SK-N-SH treated with all-trans-retinoic acid at 6 μM for 48 hours (cell line): ENCODE data around the gene DDX60.

Experiments
- ATAC-seq: fragments of 200-7000 bp; cut with Tn5 transposase; 3 replicates; pipeline ENCODE4 v1.9.1; 2020; ENCODE audit warnings: mild to moderate bottlenecking, moderate library complexity
- ARNTL ChIP-seq: fragments of 450-650 bp; formaldehyde crosslinking; IDR thresholded peaks from 2 replicates; pipeline ENCODE4 v1.5.0; 2020; ENCODE audit warnings: low read depth, mild to moderate bottlenecking, moderate library complexity, borderline replicate concordance
- BACH2 ChIP-seq: fragments of 250-450 bp; sonication (Bioruptor Pico); IDR thresholded peaks from 2 replicates; pipeline ENCODE4 v1.9.0; 2021; ENCODE audit warnings: mild to moderate bottlenecking, borderline replicate concordance
- CSDC2 ChIP-seq: fragments of 250-450 bp; sonication (Bioruptor Pico); IDR thresholded peaks from 2 replicates; pipeline ENCODE4 v1.5.0; 2020; ENCODE audit warnings: mild to moderate bottlenecking, moderate library complexity
- ESRRG ChIP-seq: fragments of 250-450 bp; sonication (Bioruptor Pico); IDR thresholded peaks from 2 replicates; pipeline ENCODE4 v1.6.1; 2021; ENCODE audit warnings: mild to moderate bottlenecking
- GLIS3 ChIP-seq: fragments of 250-450 bp; sonication (Bioruptor Pico); IDR thresholded peaks from 2 replicates; pipeline ENCODE4 v1.5.0; 2020; ENCODE audit warnings: mild to moderate bottlenecking, moderate library complexity
- ISL1 ChIP-seq: fragments of 250-450 bp; sonication (Bioruptor Pico); IDR thresholded peaks from 2 replicates; pipeline ENCODE4 v2.1.2; 2022; ENCODE audit warnings: mild to moderate bottlenecking, moderate library complexity
- OSR1 ChIP-seq: fragments of 250-450 bp; sonication (Bioruptor Pico); IDR thresholded peaks from 2 replicates; pipeline ENCODE4 v1.8.0; 2022; ENCODE audit warnings: moderate library complexity, mild to moderate bottlenecking, inconsistent platforms
- PPARA ChIP-seq: fragments of 250-450 bp; sonication (Bioruptor Pico); IDR thresholded peaks from 2 replicates; pipeline ENCODE4 v1.5.0; 2020; ENCODE audit warnings: mild to moderate bottlenecking, borderline replicate concordance
- RARB ChIP-seq: fragments of 250-450 bp; sonication (Bioruptor Pico); IDR thresholded peaks from 2 replicates; pipeline ENCODE4 v1.8.0; 2021; ENCODE audit warnings: mild to moderate bottlenecking, moderate library complexity
- SNAI2 ChIP-seq: fragments of 250-450 bp; sonication (Bioruptor Pico); IDR thresholded peaks from 2 replicates; pipeline ENCODE4 v1.5.0; 2020; ENCODE audit warnings: mild to moderate bottlenecking, moderate library complexity
- TCF4 ChIP-seq: fragments of 250-450 bp; sonication (Bioruptor Pico); IDR thresholded peaks from 2 replicates; pipeline ENCODE4 v1.8.0; 2021; ENCODE audit warnings: mild to moderate bottlenecking, moderate library complexity, borderline replicate concordance
- TOX ChIP-seq: fragments of 250-450 bp; sonication (Bioruptor Pico); IDR thresholded peaks from 2 replicates; pipeline ENCODE4 v1.8.0; 2021; ENCODE audit warnings: mild to moderate bottlenecking, moderate library complexity, borderline replicate concordance
- ZC3H10 ChIP-seq: fragments of 250-450 bp; sonication (Bioruptor Pico); IDR thresholded peaks from 2 replicates; pipeline ENCODE4 v1.5.1; 2021; ENCODE audit warnings: mild to moderate bottlenecking, moderate library complexity
- ZFP3 ChIP-seq: fragments of 250-450 bp; sonication (Bioruptor Pico); IDR thresholded peaks from 2 replicates; pipeline ENCODE4 v1.5.0; 2020; ENCODE audit warnings: mild to moderate bottlenecking, moderate library complexity
- ZFP30 ChIP-seq: fragments of 450-650 bp; formaldehyde crosslinking; IDR thresholded peaks from 2 replicates; pipeline ENCODE4 v1.5.0; 2022; ENCODE audit warnings: mild to moderate bottlenecking, moderate library complexity
- ZNF565 ChIP-seq: fragments of 450-650 bp; formaldehyde crosslinking; conservative IDR thresholded peaks from 2 replicates; pipeline ENCODE4 v1.5.0; 2020; ENCODE audit warnings: low read depth, mild to moderate bottlenecking, moderate library complexity
- ZNF70 ChIP-seq: fragments of 450-650 bp; formaldehyde crosslinking; IDR thresholded peaks from 2 replicates; pipeline ENCODE4 v1.5.0; 2020; ENCODE audit warnings: mild to moderate bottlenecking, moderate library complexity
- ZNF8 ChIP-seq: fragments of 450-650 bp; formaldehyde crosslinking; IDR thresholded peaks from 2 replicates; pipeline ENCODE4 v1.5.0; 2020; ENCODE audit warnings: mild to moderate bottlenecking, moderate library complexity
- TF ChIP-seq, protein P1 (sequence below): fragments of 250-450 bp; sonication (Bioruptor Pico); IDR thresholded peaks from 2 replicates; pipeline ENCODE4 v1.5.1; 2021; ENCODE audit warnings: mild to moderate bottlenecking, moderate library complexity
- TF ChIP-seq, protein P2 (sequence below): fragments of 250-450 bp; sonication (Bioruptor Pico); IDR thresholded peaks from 2 replicates; pipeline ENCODE4 v1.5.0; 2020; ENCODE audit warnings: mild to moderate bottlenecking, moderate library complexity
- TF ChIP-seq, protein P3 (sequence below): fragments of 250-450 bp; sonication (Bioruptor Pico); IDR thresholded peaks from 2 replicates; pipeline ENCODE4 v1.8.0; 2020; ENCODE audit warnings: mild to moderate bottlenecking, moderate library complexity, borderline replicate concordance
- TF ChIP-seq, protein P4 (sequence below): fragments of 250-450 bp; sonication (Bioruptor Pico); IDR thresholded peaks from 2 replicates; pipeline ENCODE4 v1.5.1; 2020; ENCODE audit warnings: low read depth, mild to moderate bottlenecking, moderate library complexity
- TF ChIP-seq, protein P5 (sequence below): fragments of 250-450 bp; sonication (Bioruptor Pico); IDR thresholded peaks from 2 replicates; pipeline ENCODE4 v1.8.0; 2021; ENCODE audit warnings: low read depth, mild to moderate bottlenecking, moderate library complexity, borderline replicate concordance

The DDX60 gene

DNA sequence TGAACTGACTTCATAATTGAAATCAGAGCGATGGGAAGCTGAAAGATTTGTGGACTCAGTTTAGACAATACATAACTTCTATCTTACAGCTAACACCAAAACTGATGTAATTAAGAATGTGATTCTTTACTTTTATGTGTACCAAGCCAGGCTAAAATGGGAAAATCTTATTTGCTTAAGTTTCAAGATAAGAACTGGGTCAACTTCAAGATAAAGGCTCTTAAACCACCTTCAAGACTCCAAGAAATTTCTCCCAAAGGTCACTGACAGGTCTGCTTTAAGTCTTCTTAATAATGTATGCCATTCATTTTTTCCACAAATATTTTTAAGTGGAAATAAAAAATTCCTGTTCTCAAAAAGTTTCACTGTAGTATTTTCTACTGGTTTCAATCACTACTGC is 55.5 kb downstream of the DDX60 start:
- TF ChIP-seq RARB (no peak), BACH2 (CRISPR knock-in tag) (no peak), ARNTL (CRISPR knock-in tag) (no peak), SNAI2 (CRISPR knock-in tag) (no peak), ZNF8 (CRISPR knock-in tag) (no peak), ZNF70 (no peak), ZFP30 (no peak), ZC3H10 (CRISPR knock-in tag) (no peak), CSDC2 (CRISPR knock-in tag) (no peak), TCF4 (no peak), TOX (CRISPR knock-in tag) (no peak)
- TF ChIP-seq, protein P1, sequence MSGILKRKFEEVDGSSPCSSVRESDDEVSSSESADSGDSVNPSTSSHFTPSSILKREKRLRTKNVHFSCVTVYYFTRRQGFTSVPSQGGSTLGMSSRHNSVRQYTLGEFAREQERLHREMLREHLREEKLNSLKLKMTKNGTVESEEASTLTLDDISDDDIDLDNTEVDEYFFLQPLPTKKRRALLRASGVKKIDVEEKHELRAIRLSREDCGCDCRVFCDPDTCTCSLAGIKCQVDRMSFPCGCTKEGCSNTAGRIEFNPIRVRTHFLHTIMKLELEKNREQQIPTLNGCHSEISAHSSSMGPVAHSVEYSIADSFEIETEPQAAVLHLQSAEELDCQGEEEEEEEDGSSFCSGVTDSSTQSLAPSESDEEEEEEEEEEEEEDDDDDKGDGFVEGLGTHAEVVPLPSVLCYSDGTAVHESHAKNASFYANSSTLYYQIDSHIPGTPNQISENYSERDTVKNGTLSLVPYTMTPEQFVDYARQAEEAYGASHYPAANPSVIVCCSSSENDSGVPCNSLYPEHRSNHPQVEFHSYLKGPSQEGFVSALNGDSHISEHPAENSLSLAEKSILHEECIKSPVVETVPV: no peak
- no peak for ATAC-seq

DNA sequence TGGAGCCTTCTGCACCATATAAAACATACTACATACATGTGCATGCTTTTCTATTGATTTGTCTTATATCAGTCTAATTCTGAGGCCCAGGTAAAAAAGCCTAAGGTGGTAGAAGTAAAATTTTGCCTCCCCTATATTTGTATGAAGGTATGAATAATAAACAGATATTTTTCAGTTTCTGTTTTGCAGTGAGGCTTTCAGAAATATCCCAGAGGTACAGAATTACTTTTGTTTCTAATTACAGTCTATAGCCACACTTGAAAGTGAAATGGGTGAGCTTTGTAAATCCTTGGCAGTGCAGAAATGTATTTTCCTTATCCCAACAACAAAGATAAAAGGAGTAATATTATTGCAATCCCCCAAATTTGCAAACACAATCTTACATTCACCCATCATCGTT is 59.5 kb downstream of the DDX60 start:
- TF ChIP-seq PPARA (CRISPR knock-in tag): no peak
- TF ChIP-seq ZNF70: no peak
- TF ChIP-seq, protein P2, sequence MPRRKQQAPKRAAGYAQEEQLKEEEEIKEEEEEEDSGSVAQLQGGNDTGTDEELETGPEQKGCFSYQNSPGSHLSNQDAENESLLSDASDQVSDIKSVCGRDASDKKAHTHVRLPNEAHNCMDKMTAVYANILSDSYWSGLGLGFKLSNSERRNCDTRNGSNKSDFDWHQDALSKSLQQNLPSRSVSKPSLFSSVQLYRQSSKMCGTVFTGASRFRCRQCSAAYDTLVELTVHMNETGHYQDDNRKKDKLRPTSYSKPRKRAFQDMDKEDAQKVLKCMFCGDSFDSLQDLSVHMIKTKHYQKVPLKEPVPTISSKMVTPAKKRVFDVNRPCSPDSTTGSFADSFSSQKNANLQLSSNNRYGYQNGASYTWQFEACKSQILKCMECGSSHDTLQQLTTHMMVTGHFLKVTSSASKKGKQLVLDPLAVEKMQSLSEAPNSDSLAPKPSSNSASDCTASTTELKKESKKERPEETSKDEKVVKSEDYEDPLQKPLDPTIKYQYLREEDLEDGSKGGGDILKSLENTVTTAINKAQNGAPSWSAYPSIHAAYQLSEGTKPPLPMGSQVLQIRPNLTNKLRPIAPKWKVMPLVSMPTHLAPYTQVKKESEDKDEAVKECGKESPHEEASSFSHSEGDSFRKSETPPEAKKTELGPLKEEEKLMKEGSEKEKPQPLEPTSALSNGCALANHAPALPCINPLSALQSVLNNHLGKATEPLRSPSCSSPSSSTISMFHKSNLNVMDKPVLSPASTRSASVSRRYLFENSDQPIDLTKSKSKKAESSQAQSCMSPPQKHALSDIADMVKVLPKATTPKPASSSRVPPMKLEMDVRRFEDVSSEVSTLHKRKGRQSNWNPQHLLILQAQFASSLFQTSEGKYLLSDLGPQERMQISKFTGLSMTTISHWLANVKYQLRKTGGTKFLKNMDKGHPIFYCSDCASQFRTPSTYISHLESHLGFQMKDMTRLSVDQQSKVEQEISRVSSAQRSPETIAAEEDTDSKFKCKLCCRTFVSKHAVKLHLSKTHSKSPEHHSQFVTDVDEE (CRISPR knock-in tag): no peak
- no peak for TF ChIP-seq SNAI2 (CRISPR knock-in tag)
- TF ChIP-seq CSDC2 (CRISPR knock-in tag): no peak
- TF ChIP-seq, protein P3, sequence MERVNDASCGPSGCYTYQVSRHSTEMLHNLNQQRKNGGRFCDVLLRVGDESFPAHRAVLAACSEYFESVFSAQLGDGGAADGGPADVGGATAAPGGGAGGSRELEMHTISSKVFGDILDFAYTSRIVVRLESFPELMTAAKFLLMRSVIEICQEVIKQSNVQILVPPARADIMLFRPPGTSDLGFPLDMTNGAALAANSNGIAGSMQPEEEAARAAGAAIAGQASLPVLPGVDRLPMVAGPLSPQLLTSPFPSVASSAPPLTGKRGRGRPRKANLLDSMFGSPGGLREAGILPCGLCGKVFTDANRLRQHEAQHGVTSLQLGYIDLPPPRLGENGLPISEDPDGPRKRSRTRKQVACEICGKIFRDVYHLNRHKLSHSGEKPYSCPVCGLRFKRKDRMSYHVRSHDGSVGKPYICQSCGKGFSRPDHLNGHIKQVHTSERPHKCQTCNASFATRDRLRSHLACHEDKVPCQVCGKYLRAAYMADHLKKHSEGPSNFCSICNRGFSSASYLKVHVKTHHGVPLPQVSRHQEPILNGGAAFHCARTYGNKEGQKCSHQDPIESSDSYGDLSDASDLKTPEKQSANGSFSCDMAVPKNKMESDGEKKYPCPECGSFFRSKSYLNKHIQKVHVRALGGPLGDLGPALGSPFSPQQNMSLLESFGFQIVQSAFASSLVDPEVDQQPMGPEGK (CRISPR knock-in tag): no peak
- no peak for TF ChIP-seq ZNF565
- TF ChIP-seq, protein P1: no peak
- no peak for TF ChIP-seq BACH2 (CRISPR knock-in tag)
- TF ChIP-seq, protein P4, sequence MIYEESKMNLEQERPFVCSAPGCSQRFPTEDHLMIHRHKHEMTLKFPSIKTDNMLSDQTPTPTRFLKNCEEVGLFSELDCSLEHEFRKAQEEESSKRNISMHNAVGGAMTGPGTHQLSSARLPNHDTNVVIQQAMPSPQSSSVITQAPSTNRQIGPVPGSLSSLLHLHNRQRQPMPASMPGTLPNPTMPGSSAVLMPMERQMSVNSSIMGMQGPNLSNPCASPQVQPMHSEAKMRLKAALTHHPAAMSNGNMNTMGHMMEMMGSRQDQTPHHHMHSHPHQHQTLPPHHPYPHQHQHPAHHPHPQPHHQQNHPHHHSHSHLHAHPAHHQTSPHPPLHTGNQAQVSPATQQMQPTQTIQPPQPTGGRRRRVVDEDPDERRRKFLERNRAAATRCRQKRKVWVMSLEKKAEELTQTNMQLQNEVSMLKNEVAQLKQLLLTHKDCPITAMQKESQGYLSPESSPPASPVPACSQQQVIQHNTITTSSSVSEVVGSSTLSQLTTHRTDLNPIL (CRISPR knock-in tag): no peak
- no peak for TF ChIP-seq ZFP3 (CRISPR knock-in tag)
- no peak for TF ChIP-seq ISL1
- no peak for TF ChIP-seq OSR1 (CRISPR knock-in tag)
- no peak for TF ChIP-seq TOX (CRISPR knock-in tag)
- no peak for TF ChIP-seq GLIS3
- TF ChIP-seq ZNF8 (CRISPR knock-in tag): no peak
- TF ChIP-seq ZC3H10 (CRISPR knock-in tag): no peak
- TF ChIP-seq TCF4: no peak
- TF ChIP-seq, all 23 proteins: peak for 0
- ATAC-seq: no peak

DNA sequence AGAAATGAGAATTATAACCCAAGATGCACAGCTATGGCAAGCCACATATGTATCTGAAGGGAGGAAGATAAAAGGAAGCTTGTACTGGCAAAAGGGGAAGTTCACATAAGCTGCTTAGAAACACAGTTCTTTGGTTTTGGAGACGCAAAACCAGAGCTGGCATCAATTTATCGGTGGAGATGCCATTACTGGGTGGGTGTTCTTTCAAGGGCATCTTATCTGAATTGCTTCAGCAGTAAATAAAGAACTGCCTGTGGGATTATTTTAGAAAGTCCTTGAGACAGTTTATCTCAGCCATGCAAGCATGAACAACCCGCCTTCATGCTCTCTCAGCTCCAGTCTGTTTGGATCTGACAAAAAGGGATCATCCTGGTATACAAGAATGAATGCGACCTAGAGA is 60.8 kb downstream of the DDX60 start:
- no peak for TF ChIP-seq CSDC2 (CRISPR knock-in tag)
- no peak for TF ChIP-seq OSR1 (CRISPR knock-in tag)
- TF ChIP-seq, protein P2 (CRISPR knock-in tag): no peak
- TF ChIP-seq, protein P5, sequence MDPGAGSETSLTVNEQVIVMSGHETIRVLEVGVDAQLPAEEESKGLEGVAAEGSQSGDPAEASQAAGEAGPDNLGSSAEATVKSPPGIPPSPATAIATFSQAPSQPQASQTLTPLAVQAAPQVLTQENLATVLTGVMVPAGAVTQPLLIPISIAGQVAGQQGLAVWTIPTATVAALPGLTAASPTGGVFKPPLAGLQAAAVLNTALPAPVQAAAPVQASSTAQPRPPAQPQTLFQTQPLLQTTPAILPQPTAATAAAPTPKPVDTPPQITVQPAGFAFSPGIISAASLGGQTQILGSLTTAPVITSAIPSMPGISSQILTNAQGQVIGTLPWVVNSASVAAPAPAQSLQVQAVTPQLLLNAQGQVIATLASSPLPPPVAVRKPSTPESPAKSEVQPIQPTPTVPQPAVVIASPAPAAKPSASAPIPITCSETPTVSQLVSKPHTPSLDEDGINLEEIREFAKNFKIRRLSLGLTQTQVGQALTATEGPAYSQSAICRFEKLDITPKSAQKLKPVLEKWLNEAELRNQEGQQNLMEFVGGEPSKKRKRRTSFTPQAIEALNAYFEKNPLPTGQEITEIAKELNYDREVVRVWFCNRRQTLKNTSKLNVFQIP: no peak
- TF ChIP-seq ARNTL (CRISPR knock-in tag): no peak
- no peak for TF ChIP-seq ISL1
- TF ChIP-seq ZNF8 (CRISPR knock-in tag): no peak
- no peak for TF ChIP-seq ZNF70
- TF ChIP-seq PPARA (CRISPR knock-in tag): no peak
- TF ChIP-seq ESRRG (CRISPR knock-in tag): no peak
- TF ChIP-seq, all 23 proteins: peak for 0
- no peak for ATAC-seq
